IMR-90 (cell line): ENCODE measurements around the gene TMEM127. TPM values are rescaled to one million over a fixed set of nuclear protein-coding genes. Genes with fewer than 3 reads are reported as not detected.

ENCODE experiments used
- ATAC-seq: fragments of 200-7000 bp; cut with Tn5 transposase; 2 replicates; pipeline ENCODE4 v1.9.1; 2020; ENCODE audit warnings: low read depth, mild to moderate bottlenecking, moderate library complexity
- BruUV-seq: library from RNA; stranded (reverse); fragments of 400-500 nt; replicated peaks from 2 replicates; lab custom pipeline; 2021; lab: Mats Ljungman, UMichigan
- CTCF ChIA-PET: fragments of 300-600 bp; formaldehyde crosslinking; extraction: SDS; loops from one replicate; lab custom pipeline; 2021; ENCODE audit warnings: antibody characterized with exemption; lab: Yijun Ruan, JAX
- POLR2A ChIA-PET: fragments of 300-600 bp; sonication (Branson Sonifier 250); formaldehyde crosslinking; loops from one replicate; lab custom pipeline; 2022; ENCODE audit warnings: antibody characterized with exemption; ENCODE audit not compliant: unreplicated experiment; lab: Charles Lee
- DNase-seq: peaks from one replicate; pipeline ENCODE4 v3.0.0; 2013
- H2AFZ ChIP-seq: replicated peaks from 2 replicates; pipeline ENCODE3; 2013; ENCODE audit warnings: low read length, mild to moderate bottlenecking; ENCODE audit not compliant: poor library complexity
- H2AK5ac ChIP-seq: 2 replicates; pipeline ENCODE4 v1.6.1; 2013; ENCODE audit warnings: low read depth, low read length, inconsistent platforms
- H2AK9ac ChIP-seq: replicated peaks from 2 replicates; pipeline ENCODE3; 2013; ENCODE audit warnings: mild to moderate bottlenecking, low read depth, low read length, moderate library complexity; ENCODE audit not compliant: poor library complexity
- H2BK120ac ChIP-seq: 2 replicates; pipeline ENCODE4 v1.6.1; 2013; ENCODE audit warnings: low read depth, low read length, inconsistent platforms
- H2BK15ac ChIP-seq: 3 replicates; pipeline ENCODE4 v1.6.1; 2013; ENCODE audit warnings: low read depth, low read length, inconsistent platforms
- H2BK20ac ChIP-seq: 2 replicates; pipeline ENCODE4 v1.6.1; 2013; ENCODE audit warnings: low read depth, mild to moderate bottlenecking, inconsistent platforms, low read length, moderate library complexity
- H2BK5ac ChIP-seq: 2 replicates; pipeline ENCODE4 v1.6.1; 2013; ENCODE audit warnings: mild to moderate bottlenecking, low read depth, low read length, inconsistent platforms; ENCODE audit not compliant: poor library complexity, severe bottlenecking
- H3K14ac ChIP-seq: replicated peaks from 2 replicates; pipeline ENCODE4 v1.6.1; 2013; ENCODE audit warnings: low read depth, low read length, inconsistent platforms
- H3K18ac ChIP-seq: 2 replicates; pipeline ENCODE4 v1.6.1; 2013; ENCODE audit warnings: low read depth, low read length, control low read depth
- H3K23ac ChIP-seq: 2 replicates; pipeline ENCODE4 v1.6.1; 2013; ENCODE audit warnings: low read depth, low read length, inconsistent platforms
- H3K27ac ChIP-seq: 2 replicates; pipeline ENCODE4 v1.5.1; 2013; ENCODE audit warnings: mild to moderate bottlenecking, control low read depth, low read length; ENCODE audit not compliant: insufficient read depth
- H3K27me3 ChIP-seq: 2 replicates; pipeline ENCODE4 v1.6.1; 2013; ENCODE audit warnings: low read length; ENCODE audit not compliant: control insufficient read depth, insufficient read depth
- H3K36me3 ChIP-seq: 2 replicates; pipeline ENCODE4 v1.6.1; 2013; ENCODE audit warnings: low read length, mixed read lengths; ENCODE audit not compliant: control insufficient read depth, insufficient read depth
- H3K4ac ChIP-seq: 2 replicates; pipeline ENCODE4 v1.6.1; 2013; ENCODE audit warnings: low read depth, low read length, inconsistent platforms
- H3K4me1 ChIP-seq: 2 replicates; pipeline ENCODE4 v1.6.1; 2013; ENCODE audit warnings: low read length, mixed read lengths; ENCODE audit not compliant: control insufficient read depth, insufficient read depth
- H3K4me2 ChIP-seq: 2 replicates; pipeline ENCODE4 v1.6.1; 2013; ENCODE audit warnings: low read depth, mild to moderate bottlenecking, control low read depth, low read length, moderate library complexity
- H3K4me3 ChIP-seq: 2 replicates; pipeline ENCODE4 v1.5.1; 2013; ENCODE audit warnings: low read depth, mild to moderate bottlenecking, control low read depth, low read length, moderate library complexity; ENCODE audit not compliant: insufficient read depth
- H3K56ac ChIP-seq: 2 replicates; pipeline ENCODE4 v1.6.1; 2013; ENCODE audit warnings: low read length, inconsistent platforms; ENCODE audit not compliant: insufficient read depth; ENCODE audit errors: extremely low read depth
- H3K79me1 ChIP-seq, 2 experiments: 2 replicates each; pipeline ENCODE4 v1.6.1; 2013; ENCODE audit warnings: low read length in 2 of 2, inconsistent platforms in 1 of 2, low read depth in 1 of 2
- H3K9ac ChIP-seq: 2 replicates; pipeline ENCODE4 v1.6.1; 2013; ENCODE audit warnings: low read depth, low read length, control low read depth
- H3K9me1 ChIP-seq: 2 replicates; pipeline ENCODE4 v1.6.1; 2013; ENCODE audit warnings: low read length, inconsistent platforms; ENCODE audit not compliant: insufficient read depth
- H3K9me3 ChIP-seq: 2 replicates; pipeline ENCODE4 v1.6.1; 2013; ENCODE audit warnings: low read length; ENCODE audit not compliant: control insufficient read depth, insufficient read depth
- H4K20me1 ChIP-seq: 2 replicates; pipeline ENCODE4 v1.6.1; 2013; ENCODE audit warnings: low read length, inconsistent platforms; ENCODE audit not compliant: insufficient read depth
- H4K5ac ChIP-seq: 2 replicates; pipeline ENCODE4 v1.6.1; 2013; ENCODE audit warnings: mild to moderate bottlenecking, low read depth, low read length, control low read depth
- H4K8ac ChIP-seq, 2 experiments: 2 replicates each; pipeline ENCODE4 v1.6.1; 2013; ENCODE audit warnings: low read depth in 2 of 2, low read length in 2 of 2, control low read depth in 1 of 2, inconsistent platforms in 1 of 2
- H4K91ac ChIP-seq: 2 replicates; pipeline ENCODE4 v1.6.1; 2013; ENCODE audit warnings: low read depth, low read length, inconsistent platforms; ENCODE audit not compliant: insufficient read depth
- CEBPB ChIP-seq: IDR thresholded peaks from 2 replicates; pipeline ENCODE4 v1.6.1; 2012; ENCODE audit warnings: low read depth, low read length, improper control_type of control experiment
- MAZ ChIP-seq: IDR thresholded peaks from 2 replicates; pipeline ENCODE4 v1.6.1; 2012; ENCODE audit warnings: low read depth, mild to moderate bottlenecking, low read length, improper control_type of control experiment, moderate library complexity, borderline replicate concordance
- NFE2L2 ChIP-seq: fragments of 150-350 bp; IDR thresholded peaks from 2 replicates; pipeline ENCODE4 v1.6.1; 2016; ENCODE audit warnings: low read depth, mild to moderate bottlenecking, low read length
- WGBS, 2 experiments: methylation state at CpG; one replicate each; pipeline versions ENCODE4 v1.1.5 to v1.1.7; 2013; ENCODE audit warnings: missing lambda C conversion rate in 2 of 2; ENCODE audit not compliant: insufficient read length in 1 of 2; ENCODE audit errors: extremely low coverage in 2 of 2; 5-methylcytosine and 5-hydroxymethylcytosine counted together
- dilution Hi-C: fragments of 300-500 bp; cut with HindIII; formaldehyde crosslinking; loops from one replicate; pipeline ENCODE4 v1.14.3; 2018; ENCODE audit warnings: low sequenced_read_pairs; ENCODE audit not compliant: unreplicated experiment
- in situ Hi-C: fragments of 300-500 bp; cut with MboI; formaldehyde crosslinking; loops from 3 replicates; pipeline ENCODE4 v1.14.3; 2019; ENCODE audit warnings: low sequenced_read_pairs, inconsistent platforms, mixed read lengths
- intact Hi-C: fragments of 100-400 bp; cut with micrococcal nuclease; formaldehyde crosslinking; loops from 2 replicates; pipeline ENCODE4 v1.10.0; 2022
- polyA plus RNA-seq, 3 experiments: library from polyadenylated mRNA; depleted of rRNA; stranded (reverse); fragments of >200 nt; gene quantifications; 2 replicates each; pipeline ENCODE4 v1.2.3, GENCODE V29; 2012; ENCODE audit warnings: low replicate concordance in 1 of 3
- total RNA-seq: library from RNA; depleted of rRNA; stranded (reverse); fragments of >200 nt; gene quantifications from 2 replicates; pipeline ENCODE4 v1.2.3, GENCODE V29; 2012

The TMEM127 gene
- total and polyA plus RNA-seq, 2 of the 4 experiments (the other 2 are of a cell fraction), result 35.7 to 47.6 TPM

- BruUV-seq, result no TSS peak
- H3K4me3 ChIP-seq, result no peak overlapping the region
- H2AK9ac ChIP-seq, result no peak overlapping the region
- H3K27ac ChIP-seq, result peak overlapping the region; percentile 22; the same call in 1 of the 2 replicates
- H4K5ac ChIP-seq, result peak overlapping the region; percentile 77; the same call in 1 of the 2 replicates
- H3K4ac ChIP-seq, result peak overlapping the region; percentile 80
- H3K36me3 ChIP-seq, result peaks cover 4% of the 10 kb centered on the region
- intact Hi-C loops, result no loop called here
- peak overlapping the region; percentile 44 for H2AFZ ChIP-seq
- H3K9me1 ChIP-seq, result peaks cover 14% of the 10 kb centered on the region; the same call in 1 of the 2 replicates
- peak overlapping the region; percentile 17; the same call in 1 of the 2 replicates for H3K18ac ChIP-seq
- H3K79me1 ChIP-seq, result peaks cover 0 to 4% of the 10 kb centered on the region in 2 experiments; a peak in 1 of 4 replicates
- POLR2A ChIA-PET, result interaction anchor here (0.5 kb wide), 1 partner anchor 79 kb away, joined by 3 read pairs; no protein-coding TSS in a partner anchor
- H3K23ac ChIP-seq, result peak overlapping the region; percentile 21; the same call in 1 of the 2 replicates
- no peak overlapping the region for H3K9ac ChIP-seq
- H3K14ac ChIP-seq, result peak overlapping the region; percentile 61; the same call in 1 of the 2 replicates
- in situ Hi-C loops, result no loop called here
- H3K56ac ChIP-seq, result no peak overlapping the region; the same call in 1 of the 2 replicates
- H2AK5ac ChIP-seq, result no peak overlapping the region; the same call in 1 of the 2 replicates
- peak; percentile 86 for DNase-seq
- H2BK20ac ChIP-seq, result peak overlapping the region; percentile 24; the same call in 1 of the 2 replicates
- H4K20me1 ChIP-seq, result no peaks in the 10 kb centered on the region
- WGBS, 2 experiments, result no CpG with 5 or more reads among the region's 5 CpGs
- peaks cover 2% of the 10 kb centered on the region; the same call in 1 of the 2 replicates for H3K9me3 ChIP-seq
- TF ChIP-seq MAZ (0 out of 2 replicates have a peak, but pooled peaks have one; percentile 16), CEBPB (peak; percentile 82), NFE2L2 (no peak)
- peak overlapping the region; percentile 60; the same call in 1 of the 3 replicates for H2BK15ac ChIP-seq
- CTCF ChIA-PET, result no interaction called here
- dilution Hi-C loops, result no loop called here
- H3K27me3 ChIP-seq, result no peaks in the 10 kb centered on the region
- H4K8ac ChIP-seq, result peak overlapping the region; percentile 73 to 92
- peak; percentile 95 for ATAC-seq
- H2BK5ac ChIP-seq, result peak overlapping the region; percentile 27
- 0 out of 2 replicates have a peak overlapping the region, but pooled peaks have one; percentile 0 for H4K91ac ChIP-seq
- H3K4me1 ChIP-seq, result peaks cover 3% of the 10 kb centered on the region; the same call in 1 of the 2 replicates
- peak overlapping the region; percentile 32; the same call in 1 of the 2 replicates for H2BK120ac ChIP-seq
- H3K4me2 ChIP-seq, result peak overlapping the region; percentile 9; the same call in 1 of the 2 replicates
Measured at GRCh38 chr2:96241900-96242611, 23.7 kb downstream of the TMEM127 start.
